HG03095 (cell line): ENCODE data around the gene DISP2.

Experiments
- ATAC-seq: cut with Tn5 transposase; IDR thresholded peaks from one replicate; pipeline ENCODE4 v1.9.1; 2021; ENCODE audit warnings: moderate library complexity; ENCODE audit not compliant: unreplicated experiment

The DISP2 gene

DNA sequence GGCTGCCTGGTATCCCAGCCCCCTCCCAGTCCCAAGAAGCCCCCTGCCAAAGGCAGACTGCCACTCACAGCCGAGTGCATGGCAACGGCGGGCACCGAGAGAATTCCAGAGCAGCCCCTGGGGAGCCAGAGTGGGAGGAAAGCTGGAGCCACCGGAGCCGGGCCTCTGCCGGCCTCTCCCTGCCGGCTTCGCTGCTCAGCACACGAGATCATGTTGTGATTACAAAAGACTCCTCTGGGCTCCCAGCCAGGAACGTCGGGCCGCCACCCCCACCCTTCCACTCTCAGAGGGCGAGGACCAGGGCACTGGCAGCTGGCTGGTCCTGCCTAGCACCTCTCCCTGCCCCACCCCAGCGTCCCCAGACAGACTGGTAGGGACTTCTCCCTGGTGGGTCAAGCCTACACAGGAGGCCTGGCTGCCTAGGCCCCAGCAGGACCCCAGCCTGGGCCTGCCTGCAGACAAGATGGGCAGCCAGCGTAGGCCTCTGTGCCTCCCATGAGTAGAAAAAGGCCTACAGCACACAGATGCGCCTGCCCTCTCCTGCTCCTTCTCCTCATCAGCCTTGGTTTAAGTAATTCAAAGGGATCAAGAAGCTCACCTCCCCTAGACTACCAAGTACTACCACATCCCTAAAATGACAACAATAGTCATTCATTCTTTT, 17.1 kb upstream of the DISP2 start, which contains the start of gene CCDC9B:
CCDC9B (minus strand) TSS at position 200 of the 661 bp plus-strand sequence; CDS start at position 80, 120 bp downstream.
- no peak for ATAC-seq

DNA sequence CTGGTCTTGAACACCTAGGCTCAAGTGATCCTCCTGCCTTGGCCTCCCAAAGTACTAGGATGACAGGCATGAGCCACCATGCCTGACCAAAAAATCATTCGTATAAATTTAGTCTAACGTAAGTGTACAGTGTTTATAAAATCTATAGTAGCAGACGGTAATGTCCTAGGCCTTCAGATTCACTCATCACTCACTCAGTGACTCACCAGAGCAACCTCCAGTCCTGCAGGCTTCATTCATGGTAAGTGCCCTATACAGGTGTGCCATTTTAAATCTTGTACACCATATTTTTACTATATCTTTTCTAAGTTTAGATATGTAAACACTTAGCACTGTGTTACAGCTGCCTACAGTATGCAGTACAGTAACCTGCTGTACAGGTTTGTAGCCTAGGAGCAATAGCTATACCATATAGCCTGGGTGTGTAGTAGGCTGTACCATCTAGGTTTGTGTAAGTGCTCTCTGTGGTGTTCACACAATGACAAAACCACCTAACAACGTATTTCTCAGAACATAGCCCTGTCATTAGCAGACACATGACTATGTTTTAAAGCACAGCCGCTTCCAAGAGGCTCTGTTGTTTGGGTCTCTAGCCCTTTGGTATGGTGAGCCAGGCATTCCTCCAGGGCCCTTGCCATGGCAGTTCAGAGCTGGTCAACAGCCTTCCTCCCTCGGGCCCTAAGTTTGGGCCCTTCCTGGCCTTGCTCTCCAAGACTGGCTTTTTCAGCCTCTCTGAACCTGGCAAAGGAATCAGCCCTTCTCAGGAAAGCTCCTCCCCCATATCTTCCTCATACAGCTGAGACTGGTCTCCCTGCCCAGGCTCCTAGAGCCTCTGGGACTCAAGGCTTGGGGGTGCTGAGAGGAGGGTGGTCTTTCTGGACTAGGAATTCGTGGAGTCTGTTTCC, 15.4 kb upstream of the DISP2 start:
- no peak for ATAC-seq

DNA sequence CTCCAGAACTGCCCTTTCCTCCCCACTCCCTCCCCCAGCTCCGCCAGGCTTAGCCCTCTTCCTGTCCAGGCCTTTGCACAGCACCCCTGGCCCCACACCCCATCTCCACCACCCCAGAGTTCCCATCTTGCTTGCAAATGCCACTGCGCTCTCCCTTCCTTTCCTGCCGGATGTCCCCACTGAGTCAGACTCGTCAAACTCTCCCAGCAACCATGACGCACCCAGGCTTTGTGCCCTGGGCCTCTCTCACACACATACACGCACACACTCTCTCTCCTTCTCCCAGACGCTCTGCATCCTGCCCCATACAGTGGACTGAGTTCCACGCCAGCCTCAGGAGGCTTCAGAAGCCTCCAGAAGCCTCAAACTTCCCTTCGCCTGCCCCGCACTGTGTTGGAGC, 14.5 kb upstream of the DISP2 start:
- ATAC-seq: no peak

- no peak for ATAC-seq
Measured at GRCh38 chr15:40344217-40344616, 13.8 kb upstream of the DISP2 start.

- no peak for ATAC-seq
Measured at GRCh38 chr15:40344631-40345120, 13.3 kb upstream of the DISP2 start.

- no peak for ATAC-seq
Measured at GRCh38 chr15:40345225-40345866, 12.7 kb upstream of the DISP2 start.

- ATAC-seq: no peak
Measured at GRCh38 chr15:40345867-40346578, 12.0 kb upstream of the DISP2 start.

DNA sequence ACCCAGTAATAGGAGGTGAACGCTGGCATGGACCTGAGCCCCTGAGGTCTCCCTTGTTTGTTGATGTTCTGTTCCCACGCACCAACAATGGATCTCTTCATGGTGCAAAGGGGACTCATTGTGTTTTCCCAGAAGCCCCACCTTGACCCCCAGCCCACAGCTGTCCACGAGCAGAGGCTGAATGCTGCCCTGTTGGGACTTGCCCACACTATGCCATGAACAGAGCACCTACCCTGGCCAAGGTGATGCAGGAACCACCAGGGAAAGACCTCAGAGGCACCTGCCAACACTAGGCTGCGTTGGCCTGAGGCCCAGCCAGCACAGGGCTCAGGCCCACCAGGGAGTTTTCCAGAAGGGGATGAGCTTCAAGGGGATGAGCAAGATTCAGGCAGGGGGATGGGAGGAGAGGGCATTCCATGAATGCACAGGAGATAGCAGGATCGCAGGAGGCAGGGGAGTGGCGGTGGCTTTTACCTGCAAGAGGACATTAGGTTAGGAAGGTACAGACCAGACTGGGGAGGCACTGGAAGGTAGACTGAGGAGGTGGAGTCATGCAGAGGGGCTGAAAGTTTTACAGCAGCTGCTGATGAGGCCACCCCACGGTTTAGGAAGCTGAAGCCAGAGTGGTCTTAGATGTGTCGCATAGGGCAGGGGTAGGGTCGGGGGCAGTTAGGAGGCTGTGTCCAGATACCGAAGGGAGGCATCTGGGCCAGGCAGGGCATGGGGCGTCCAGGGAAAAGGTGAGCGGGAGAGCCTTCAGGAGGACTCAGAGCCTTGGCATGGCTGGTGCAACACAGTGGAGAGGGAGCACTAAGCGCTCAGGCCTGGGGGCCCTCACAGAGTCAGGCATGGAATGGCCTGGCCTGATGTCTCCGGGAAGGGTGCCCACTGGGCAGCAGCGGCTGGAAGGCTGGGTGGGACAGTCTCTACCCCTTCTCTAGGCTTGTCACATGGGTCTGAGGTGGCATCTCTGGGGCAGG, 11.2 kb upstream of the DISP2 start:
- ATAC-seq: no peak

DNA sequence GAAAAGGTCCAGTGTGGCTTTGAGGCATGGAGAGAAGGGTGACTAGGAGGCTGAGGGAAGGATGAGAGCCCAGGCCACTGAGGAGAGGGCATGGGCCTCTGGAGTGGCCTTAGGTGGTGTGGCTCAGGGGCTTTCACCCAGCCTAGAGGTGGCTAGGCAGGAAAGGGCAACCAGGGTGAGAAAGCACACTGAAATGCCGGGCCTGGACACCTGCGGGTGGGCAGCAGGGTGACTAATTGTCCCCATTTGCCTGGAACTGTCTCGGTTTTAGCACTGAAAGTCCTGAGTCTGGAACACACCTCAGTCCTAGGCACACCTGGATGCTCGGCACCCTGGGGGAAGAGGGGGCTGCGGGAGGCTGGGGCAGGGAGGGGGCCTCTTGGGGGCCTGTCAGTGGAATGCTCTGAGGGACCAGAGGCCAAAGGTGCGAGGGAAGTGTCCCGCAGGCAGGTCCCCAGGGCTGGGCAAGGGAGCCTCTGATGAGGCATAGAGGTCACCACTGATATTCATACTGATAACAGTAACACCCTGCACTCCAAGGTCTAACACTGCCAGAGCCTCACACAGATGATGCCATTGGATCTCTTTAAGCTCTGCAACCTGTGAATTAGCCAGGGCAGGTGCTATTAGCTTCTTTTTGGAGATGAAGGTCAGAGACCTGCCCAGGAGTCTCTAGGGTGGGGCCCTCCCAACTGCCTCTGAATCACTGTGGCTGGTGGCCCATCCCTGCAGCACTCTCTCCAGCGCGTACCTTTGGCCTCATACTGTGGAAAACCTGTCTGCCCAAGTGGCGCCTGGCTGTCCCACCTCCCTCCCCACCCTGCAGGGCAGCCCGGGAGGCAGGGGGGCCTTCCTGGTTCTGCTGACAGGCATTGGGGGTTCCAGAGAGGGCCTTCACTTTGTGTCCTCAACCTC, 10.2 kb upstream of the DISP2 start:
- no peak for ATAC-seq

- ATAC-seq: no peak
Measured at GRCh38 chr15:40348474-40348870, 9.5 kb upstream of the DISP2 start.

DNA sequence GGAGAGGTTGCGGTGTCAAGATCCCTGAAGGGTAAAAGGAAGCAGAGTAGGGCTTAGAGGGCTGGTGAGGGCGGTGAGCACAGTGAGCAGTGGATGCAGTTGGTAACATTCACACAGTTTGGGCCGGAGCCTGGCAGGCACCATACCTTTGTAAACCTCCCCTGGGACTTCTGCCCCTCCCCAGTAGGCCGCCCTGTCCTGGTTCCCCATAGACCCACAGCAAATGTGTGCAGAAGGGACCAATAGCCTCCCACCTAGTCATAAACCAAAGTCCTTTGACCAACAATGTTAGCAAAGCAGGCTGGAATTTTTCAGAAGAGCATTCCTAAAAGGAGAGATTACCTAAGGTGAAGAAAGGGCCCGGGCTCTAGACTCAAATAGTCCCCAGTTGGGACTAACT, 8.9 kb upstream of the DISP2 start:
- ATAC-seq: no peak

GRCh38 chr15:40352281-40352901, 5.6 kb upstream of the DISP2 start:
- ATAC-seq: no peak

DNA sequence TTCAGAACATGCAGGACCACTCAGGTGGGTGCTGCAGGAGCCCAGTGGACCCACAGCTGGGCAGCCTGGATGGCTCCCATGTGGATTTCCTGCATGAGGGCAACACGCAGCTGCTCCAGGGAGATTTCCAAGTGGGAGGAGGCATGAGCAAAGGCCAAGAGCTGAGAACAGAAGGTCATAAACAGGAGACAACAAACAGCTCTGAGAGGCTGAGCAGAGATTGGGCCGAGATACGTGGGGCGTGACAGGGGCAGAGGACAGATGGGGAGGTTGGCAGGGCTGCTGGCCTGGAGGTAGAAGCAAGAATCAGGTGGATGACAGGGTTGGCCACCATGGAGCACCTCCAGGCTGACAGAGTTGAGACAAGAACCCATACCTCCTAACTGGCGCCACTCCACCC, 4.3 kb upstream of the DISP2 start:
- no peak for ATAC-seq

DNA sequence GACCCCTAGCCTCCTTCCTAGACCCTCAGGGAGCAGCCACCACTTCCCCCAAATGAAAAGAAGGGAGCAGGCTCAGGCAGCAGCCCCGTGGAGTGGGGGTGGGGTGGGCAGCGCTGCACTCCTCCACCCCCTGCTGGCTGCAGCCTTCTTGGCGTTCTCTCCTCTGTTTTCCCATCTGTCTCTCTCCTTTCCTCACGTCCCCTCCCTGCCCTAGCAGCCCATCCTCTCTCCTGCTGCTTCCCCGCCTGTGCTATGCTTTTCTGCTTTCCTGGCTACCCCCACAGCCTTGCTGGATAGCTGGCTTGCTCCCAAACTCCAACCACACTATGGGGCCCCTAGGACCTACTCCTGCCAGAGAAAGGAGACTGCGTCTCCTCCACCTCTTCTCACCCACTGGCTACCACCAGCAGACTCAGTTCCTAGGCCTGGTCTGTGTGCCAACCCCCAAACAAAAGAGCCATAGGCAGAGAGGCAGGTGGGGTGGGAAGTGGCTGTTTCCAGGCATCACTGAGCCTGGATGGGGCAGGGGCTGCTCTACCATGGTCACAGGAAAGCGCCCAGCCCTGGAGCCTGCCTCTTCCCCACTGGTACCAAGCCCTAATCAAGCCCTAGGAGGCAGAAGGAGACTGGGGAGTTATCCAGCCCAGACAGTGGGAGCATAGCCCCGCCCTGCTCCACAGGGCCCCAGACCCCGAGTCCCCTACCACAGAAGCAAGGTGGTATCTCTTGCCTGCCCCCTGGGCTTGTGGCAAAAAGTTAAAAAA, 3.4 kb upstream of the DISP2 start:
- no peak for ATAC-seq

DNA sequence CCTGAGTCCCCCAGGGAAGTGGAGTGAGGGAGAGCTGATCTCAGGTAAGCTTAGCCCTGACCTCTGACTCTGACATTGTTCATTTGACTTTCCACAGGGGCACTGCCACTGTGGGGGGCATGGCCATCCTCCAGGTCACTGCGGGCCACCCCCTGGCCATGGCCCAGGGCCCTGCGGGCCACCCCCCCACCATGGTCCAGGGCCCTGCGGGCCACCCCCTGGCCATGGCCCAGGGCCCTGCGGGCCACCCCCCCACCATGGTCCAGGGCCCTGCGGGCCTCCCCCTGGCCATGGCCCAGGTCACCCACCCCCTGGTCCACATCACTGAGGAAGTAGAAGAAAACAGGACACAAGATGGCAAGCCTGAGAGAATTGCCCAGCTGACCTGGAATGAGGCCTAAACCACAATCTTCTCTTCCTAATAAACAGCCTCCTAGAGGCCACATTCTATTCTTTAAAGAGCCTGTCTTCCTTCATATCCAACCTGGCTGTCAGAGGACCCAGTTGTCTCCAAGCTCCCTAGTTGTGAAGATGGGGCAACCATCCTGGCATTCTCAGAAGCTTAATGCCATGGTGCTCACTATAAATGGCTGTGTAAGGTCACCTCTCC, 1.9 kb upstream of the DISP2 start:
- ATAC-seq: no peak

- ATAC-seq: no peak
Measured at GRCh38 chr15:40357246-40357645, 773 bp upstream of the DISP2 start.
